ENCODE measurements around the gene COX6A2. TPM values are rescaled to one million over a fixed set of nuclear protein-coding genes. Genes with fewer than 3 reads are reported as not detected.

COX6A2 gene
- total RNA-seq, 4 donors from 2014 or later = 597 to 1,192 (median 930) TPM

- no peak for DNase-seq
- ATAC-seq = no peak
- Histone ChIP-seq H3K4me1 (peaks cover 0 to 11% of the 10 kb centered on the region in 2 donors), H3K9me3 (no peaks in the 10 kb centered on the region), H3K27me3 (peaks cover 4 to 21% (median 7%) of the 10 kb centered on the region in 3 donors), H3K27ac (no peak overlapping the region), H3K4me3 (no peak overlapping the region), H3K36me3 (no peaks in the 10 kb centered on the region)
- in situ Hi-C loops (cut with MboI; ENCODE audit: low sequenced_read_pairs in 4 of 4) (no loop called here), intact Hi-C loops (cut with DNase I; ENCODE audit: low total_unique reads) (loop anchor here (5.0 kb wide), 2 partner anchors 237 to 397 kb away; partner anchors contain the start of gene ZNF267)
- no peak for TF ChIP-seq POLR2A (IDR thresholded peaks at IDR 0.05)
- TF ChIP-seq CTCF (IDR thresholded peaks at IDR 0.05 in 4 of 5, conservative IDR thresholded peaks at IDR 0.05 in 1 of 5) = no peak
Measured at GRCh38 chr16:31474773-31475738, 46.9 kb upstream of the COX6A2 start.

- ATAC-seq = no peak
- in situ Hi-C loops (cut with MboI; ENCODE audit: low sequenced_read_pairs in 4 of 4) (no loop called here), intact Hi-C loops (cut with DNase I; ENCODE audit: low total_unique reads) (loop anchor here (5.0 kb wide), 2 partner anchors 238 to 398 kb away; partner anchors contain the start of gene ZNF267)
- Histone ChIP-seq H3K4me3 (no peak overlapping the region), H3K27me3 (peaks cover 4 to 21% (median 7%) of the 10 kb centered on the region in 3 donors), H3K27ac (no peak overlapping the region), H3K9me3 (no peaks in the 10 kb centered on the region), H3K4me1 (peaks cover 0 to 11% of the 10 kb centered on the region in 2 donors), H3K36me3 (no peaks in the 10 kb centered on the region)
- no peak for DNase-seq
- no peak for TF ChIP-seq CTCF (IDR thresholded peaks at IDR 0.05 in 4 of 5, conservative IDR thresholded peaks at IDR 0.05 in 1 of 5)
- no peak for TF ChIP-seq POLR2A (IDR thresholded peaks at IDR 0.05)
Measured at GRCh38 chr16:31474173-31474714, 46.1 kb upstream of the COX6A2 start.

- H3K27me3 ChIP-seq = peaks cover 4 to 21% (median 7%) of the 10 kb centered on the region in 3 donors
- H3K9me3 ChIP-seq = no peaks in the 10 kb centered on the region
- peaks cover 0 to 11% of the 10 kb centered on the region in 2 donors for H3K4me1 ChIP-seq
- no peaks in the 10 kb centered on the region for H3K36me3 ChIP-seq
- in situ Hi-C loops (cut with MboI; ENCODE audit: low sequenced_read_pairs in 4 of 4) = no loop called here
- ATAC-seq (peak in 1 of 2 donors; percentile 24), DNase-seq (no peak)
- peak overlapping the region in 2 of 4 donors; percentile 83 to 88 for H3K27ac ChIP-seq
- no peak for TF ChIP-seq POLR2A (IDR thresholded peaks at IDR 0.05)
- TF ChIP-seq CTCF (IDR thresholded peaks at IDR 0.05 in 4 of 5, conservative IDR thresholded peaks at IDR 0.05 in 1 of 5) = no peak
- no peak overlapping the region for H3K4me3 ChIP-seq
- intact Hi-C loops (cut with DNase I; ENCODE audit: low total_unique reads) = loop anchor here (2.0 to 5.0 kb wide), 3 partner anchors 35 to 399 kb away; partner anchors contain the start of genes RUSF1 and ZNF267
Measured at GRCh38 chr16:31473264-31473984, 45.3 kb upstream of the COX6A2 start.

- Histone ChIP-seq H3K27me3 (peaks cover 4 to 21% (median 5%) of the 10 kb centered on the region in 3 donors), H3K9me3 (no peaks in the 10 kb centered on the region), H3K36me3 (no peaks in the 10 kb centered on the region), H3K4me1 (peaks cover 0 to 11% of the 10 kb centered on the region in 2 donors), H3K4me3 (peak overlapping the region; percentile 63 to 76 (median 67)), H3K27ac (peak overlapping the region; percentile 83 to 89 (median 87))
- intact Hi-C loops (cut with DNase I; ENCODE audit: low total_unique reads) (loop anchor here (2.0 to 5.0 kb wide), 3 partner anchors 36 to 400 kb away; partner anchors contain the start of genes RUSF1 and ZNF267), in situ Hi-C loops (cut with MboI; ENCODE audit: low sequenced_read_pairs in 4 of 4) (no loop called here)
- DNase-seq (peak; percentile 60 to 81), ATAC-seq (peak; percentile 79 to 82)
- TF ChIP-seq CTCF (IDR thresholded peaks at IDR 0.05 in 4 of 5, conservative IDR thresholded peaks at IDR 0.05 in 1 of 5) = peak; percentile 65 to 80 (median 68)
- no peak for TF ChIP-seq POLR2A (IDR thresholded peaks at IDR 0.05)
Measured at GRCh38 chr16:31472709-31473203, 44.6 kb upstream of the COX6A2 start.
